Mesodermal cell (in vitro differentiated cells): ENCODE data around the gene TMEM273.

ENCODE experiments used
- H3K27ac ChIP-seq: 2 replicates; pipeline ENCODE4 v1.7.0; 2013; ENCODE audit warnings: mild to moderate bottlenecking, low read depth, low read length, moderate library complexity; ENCODE audit not compliant: severe bottlenecking
- H3K36me3 ChIP-seq: 2 replicates; pipeline ENCODE4 v1.7.1; 2013; ENCODE audit warnings: mild to moderate bottlenecking, low read length, moderate library complexity; ENCODE audit not compliant: control insufficient read depth, insufficient read depth
- H3K4me1 ChIP-seq: one replicate; pipeline ENCODE4 v1.7.1; 2013; ENCODE audit warnings: mild to moderate bottlenecking, low read length; ENCODE audit not compliant: insufficient read depth, control insufficient read depth, poor library complexity, severe bottlenecking
- H3K4me3 ChIP-seq: 2 replicates; pipeline ENCODE4 v1.7.0; 2013; ENCODE audit warnings: low read length, control low read depth, mild to moderate bottlenecking; ENCODE audit not compliant: insufficient read depth, poor library complexity, severe bottlenecking; ENCODE audit errors: extremely low read depth
- H3K9me3 ChIP-seq: 2 replicates; pipeline ENCODE4 v1.7.1; 2013; ENCODE audit warnings: mild to moderate bottlenecking, low read length, moderate library complexity; ENCODE audit not compliant: control insufficient read depth
- WGBS, 2 experiments: methylation state at CpG; one replicate each; pipeline ENCODE4 v1.1.5; 2013; ENCODE audit warnings: missing lambda C conversion rate in 2 of 2; ENCODE audit not compliant: insufficient coverage in 2 of 2; 5-methylcytosine and 5-hydroxymethylcytosine counted together

TMEM273 gene

GRCh38 chr10:49131507-49132361 lies 56.5 kb downstream of the TMEM273 start:
- no peaks in the 10 kb centered on the region for H3K9me3 ChIP-seq
- no peaks in the 10 kb centered on the region for H3K4me1 ChIP-seq
- no peak overlapping the region for H3K4me3 ChIP-seq
- 91 to 92% methylated on average over 25 to 37 of the region's 37 CpGs for WGBS, 2 experiments
- H3K36me3 ChIP-seq, result no peaks in the 10 kb centered on the region
- H3K27ac ChIP-seq, result no peak overlapping the region

DNA sequence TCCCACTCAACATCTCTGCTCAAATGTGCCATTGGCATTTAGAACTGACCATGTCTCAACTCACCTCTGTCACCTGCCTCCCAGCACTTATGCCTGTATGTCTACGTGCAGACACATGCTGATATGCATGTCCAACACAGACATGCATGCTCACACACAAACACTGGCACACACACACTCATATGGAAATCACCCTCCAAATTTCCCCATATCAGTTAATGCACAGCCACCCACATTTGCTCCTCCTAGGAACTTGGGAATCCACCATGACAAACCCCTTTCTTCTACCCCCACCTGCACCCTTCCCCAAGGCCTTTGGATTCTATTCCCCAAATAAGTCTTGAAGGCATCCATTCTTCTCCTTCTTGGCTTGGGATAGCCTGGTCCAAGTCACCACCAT lies 58.8 kb downstream of the TMEM273 start:
- H3K36me3 ChIP-seq, result no peaks in the 10 kb centered on the region
- no peak overlapping the region for H3K27ac ChIP-seq
- 94 to 100% methylated on average over 1 of the region's 1 CpG for WGBS, 2 experiments
- no peaks in the 10 kb centered on the region for H3K4me1 ChIP-seq
- no peaks in the 10 kb centered on the region for H3K9me3 ChIP-seq
- no peak overlapping the region for H3K4me3 ChIP-seq

DNA sequence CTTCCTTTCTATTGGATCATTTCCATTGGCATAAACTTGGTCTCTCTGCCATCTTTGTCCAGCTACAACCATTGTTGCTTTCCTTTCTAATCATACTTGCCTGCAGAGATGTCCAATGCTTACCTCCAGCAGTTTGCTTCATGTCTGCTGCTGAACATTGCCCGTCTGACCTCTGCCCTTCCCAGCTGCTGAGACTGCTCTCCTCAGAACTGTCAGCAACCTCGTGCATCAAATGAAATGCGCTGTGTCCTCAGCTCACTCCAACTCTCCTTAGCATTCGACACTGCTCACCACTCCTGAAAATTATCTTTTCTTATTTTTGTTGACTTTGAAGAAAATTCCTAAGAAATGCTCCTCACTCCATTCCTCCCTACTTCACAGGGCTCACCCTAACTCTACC lies 59.3 kb downstream of the TMEM273 start:
- H3K4me1 ChIP-seq, result no peaks in the 10 kb centered on the region
- WGBS, 2 experiments, result 87 to 88% methylated on average over 2 to 4 of the region's 4 CpGs
- H3K9me3 ChIP-seq, result no peaks in the 10 kb centered on the region
- H3K27ac ChIP-seq, result no peak overlapping the region
- no peak overlapping the region for H3K4me3 ChIP-seq
- H3K36me3 ChIP-seq, result no peaks in the 10 kb centered on the region

DNA sequence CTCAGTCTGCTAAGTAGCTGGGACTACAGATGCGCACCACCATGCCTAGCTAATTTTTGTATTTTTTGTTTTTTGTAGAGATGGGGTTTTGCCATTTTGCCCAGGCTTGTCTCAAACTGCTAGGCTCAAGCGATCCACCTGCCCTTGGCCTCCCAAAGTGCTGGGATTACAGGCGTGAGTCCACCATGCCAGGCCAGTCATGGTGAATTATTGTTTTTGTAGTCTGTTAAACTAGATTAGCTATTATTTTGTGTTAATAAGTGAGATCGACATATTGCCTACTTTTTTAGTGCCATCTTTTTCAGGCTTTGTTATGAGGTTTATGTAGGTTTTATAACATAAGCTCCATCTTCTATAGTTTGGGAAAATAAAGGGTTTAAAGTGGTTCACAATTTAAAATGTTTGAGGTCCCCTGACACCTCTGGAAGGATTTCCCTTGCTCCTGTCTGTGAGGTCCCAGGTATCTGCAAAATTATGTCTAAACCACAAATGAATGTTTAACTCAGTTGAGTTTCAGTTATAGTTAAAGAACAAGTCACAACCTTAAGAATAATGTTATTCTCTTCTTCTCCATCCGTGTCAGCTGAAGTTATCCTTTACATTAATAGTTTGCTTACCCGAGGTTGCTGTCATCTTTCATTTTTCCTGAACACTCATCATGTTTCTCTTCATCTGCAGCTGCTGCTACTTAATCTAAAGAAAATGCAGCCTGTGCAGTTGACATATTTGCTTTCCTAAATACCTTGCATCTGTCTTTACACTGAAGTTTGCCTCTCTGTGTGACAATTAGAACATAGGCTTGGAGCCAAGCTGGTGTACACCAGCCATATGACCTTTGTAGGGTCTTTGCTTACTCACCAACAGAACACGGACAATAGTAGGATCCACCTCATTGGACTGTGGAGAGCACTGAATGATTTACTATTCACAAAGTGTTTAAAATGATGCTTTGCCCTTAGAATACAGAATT lies 63.9 kb downstream of the TMEM273 start:
- 82 to 90% methylated on average over 5 of the region's 7 CpGs for WGBS, 2 experiments
- no peaks in the 10 kb centered on the region for H3K9me3 ChIP-seq
- H3K4me3 ChIP-seq, result no peak overlapping the region
- no peak overlapping the region for H3K27ac ChIP-seq
- no peaks in the 10 kb centered on the region for H3K36me3 ChIP-seq
- H3K4me1 ChIP-seq, result peaks cover 6% of the 10 kb centered on the region

GRCh38 chr10:49120911-49121310 lies 67.3 kb downstream of the TMEM273 start:
- peaks cover 6% of the 10 kb centered on the region for H3K4me1 ChIP-seq
- H3K9me3 ChIP-seq, result no peaks in the 10 kb centered on the region
- no peaks in the 10 kb centered on the region for H3K36me3 ChIP-seq
- H3K4me3 ChIP-seq, result no peak overlapping the region
- H3K27ac ChIP-seq, result no peak overlapping the region
- WGBS, 2 experiments, result 67 to 87% methylated on average over 3 of the region's 3 CpGs

- H3K4me1 ChIP-seq, result peaks cover 6% of the 10 kb centered on the region
- no peak overlapping the region for H3K27ac ChIP-seq
- H3K36me3 ChIP-seq, result no peaks in the 10 kb centered on the region
- no peak overlapping the region for H3K4me3 ChIP-seq
- no peaks in the 10 kb centered on the region for H3K9me3 ChIP-seq
- 26 to 38% methylated on average over 2 of the region's 3 CpGs for WGBS, 2 experiments
These were observed 68.4 kb downstream of the TMEM273 start for GRCh38 chr10:49119746-49120145.

DNA sequence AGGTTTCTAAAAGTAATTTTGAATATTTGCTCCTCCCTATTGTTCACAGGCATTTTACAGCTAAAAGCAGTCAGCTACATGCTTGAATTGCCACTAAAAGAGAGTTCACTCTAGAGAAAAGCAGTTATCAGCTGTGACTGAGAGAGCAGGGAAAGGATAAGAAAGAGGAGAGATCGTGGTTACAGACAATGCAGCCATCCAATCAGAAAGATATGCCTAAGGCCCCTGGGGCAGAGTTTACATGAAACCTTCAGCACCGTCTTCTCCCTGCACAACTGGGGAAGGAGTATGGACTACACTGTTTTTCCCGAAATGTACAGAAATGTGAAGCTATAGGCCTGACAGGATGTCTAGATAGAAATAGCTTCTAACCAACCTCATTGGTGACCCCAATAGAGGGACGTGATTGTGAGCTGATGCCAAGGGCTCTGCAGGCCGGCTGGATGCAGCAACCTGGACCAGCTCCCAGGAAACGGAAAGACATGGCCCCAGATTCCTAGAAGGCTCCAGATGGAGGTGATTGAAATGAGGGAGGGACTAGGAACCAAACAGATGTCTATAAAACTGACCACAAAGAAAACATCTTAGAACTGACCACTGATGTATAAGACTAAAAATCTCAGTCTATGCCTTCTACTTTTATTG lies 69.6 kb downstream of the TMEM273 start:
- Histone ChIP-seq H3K27ac (no peak overlapping the region), H3K4me3 (no peak overlapping the region), H3K9me3 (no peaks in the 10 kb centered on the region), H3K4me1 (peaks cover 6% of the 10 kb centered on the region), H3K36me3 (no peaks in the 10 kb centered on the region)
- WGBS, 2 experiments, result 67 to 68% methylated on average over 2 to 4 of the region's 6 CpGs

DNA sequence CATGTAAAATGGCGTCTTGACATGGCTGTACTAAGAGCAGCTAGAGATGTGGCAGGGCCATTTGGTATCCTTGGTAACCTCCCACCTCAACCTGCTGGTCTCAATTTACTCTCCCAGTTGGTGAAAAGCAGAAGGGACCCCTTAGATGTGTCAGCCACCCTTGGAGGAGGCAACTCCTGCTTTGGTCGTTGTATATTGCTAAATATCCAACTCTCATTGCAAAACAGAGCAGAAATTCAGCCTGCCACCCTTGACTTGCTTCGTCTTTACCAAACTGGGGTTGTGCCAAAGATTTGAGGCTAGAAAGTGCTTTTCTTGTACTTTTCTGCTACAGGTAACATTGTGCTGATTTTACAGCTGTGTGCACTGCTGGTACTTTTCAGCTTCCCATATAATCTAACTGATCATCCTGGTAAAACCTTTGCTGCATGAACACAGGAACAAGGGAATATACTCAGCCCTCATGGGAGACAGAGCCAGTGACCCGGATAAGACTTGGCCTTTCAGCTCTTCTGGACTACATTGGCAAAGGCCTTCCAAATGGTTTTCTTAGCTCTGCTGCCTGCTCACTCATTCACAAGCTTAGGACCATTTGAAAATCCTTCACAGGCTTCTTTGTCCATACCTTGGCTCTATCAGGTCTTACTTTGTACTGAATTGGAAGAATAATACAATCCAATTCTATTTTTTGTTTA lies 70.7 kb downstream of the TMEM273 start:
- 79 to 89% methylated on average over 2 of the region's 4 CpGs for WGBS, 2 experiments
- Histone ChIP-seq H3K4me1 (peaks cover 6% of the 10 kb centered on the region), H3K27ac (no peak overlapping the region), H3K36me3 (no peaks in the 10 kb centered on the region), H3K9me3 (no peaks in the 10 kb centered on the region), H3K4me3 (no peak overlapping the region)

GRCh38 chr10:49116509-49117375 lies 71.4 kb downstream of the TMEM273 start:
- Histone ChIP-seq H3K27ac (no peak overlapping the region), H3K4me3 (no peak overlapping the region), H3K36me3 (no peaks in the 10 kb centered on the region), H3K4me1 (peaks cover 6% of the 10 kb centered on the region), H3K9me3 (no peaks in the 10 kb centered on the region)
- 91 to 97% methylated on average over 5 of the region's 5 CpGs for WGBS, 2 experiments
